Measurements from ENCODE around the gene PDE4DIP.
"Not testable (repeated sequence)": the region's sequence is repeated elsewhere in the genome, so short reads cannot be mapped to it uniquely, and the experiment has no call there.

Gene PDE4DIP

DNA sequence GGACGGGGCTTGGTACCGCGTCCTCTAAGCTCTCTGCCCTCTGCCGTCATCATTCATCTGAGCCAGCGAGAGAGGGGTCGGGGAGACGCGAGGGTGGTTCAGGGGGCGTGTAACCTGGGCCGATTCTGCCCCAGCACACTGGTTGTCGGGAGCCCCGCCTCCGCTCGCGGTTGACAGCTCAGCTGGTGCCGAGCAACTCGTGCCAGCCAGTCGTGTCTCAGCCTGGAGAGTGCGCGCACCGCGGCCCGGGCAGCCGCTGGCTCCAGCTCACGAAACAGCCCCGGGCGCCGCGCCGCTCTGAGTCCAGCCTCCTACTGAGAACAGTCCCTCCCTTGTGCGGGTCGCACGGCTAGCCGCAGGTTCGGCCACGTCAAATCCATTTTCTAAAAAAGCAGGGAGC is at the start of gene PDE4DIP:
Gene PDE4DIP, plus strand, starts transcription at position 209 of the 400 bp plus-strand sequence. CDS start 347 bp downstream, outside the sequence.
- peak; percentile 44 to 62 for DNase-seq (ENCODE audit: low read depth in 2 of 2)

DNA sequence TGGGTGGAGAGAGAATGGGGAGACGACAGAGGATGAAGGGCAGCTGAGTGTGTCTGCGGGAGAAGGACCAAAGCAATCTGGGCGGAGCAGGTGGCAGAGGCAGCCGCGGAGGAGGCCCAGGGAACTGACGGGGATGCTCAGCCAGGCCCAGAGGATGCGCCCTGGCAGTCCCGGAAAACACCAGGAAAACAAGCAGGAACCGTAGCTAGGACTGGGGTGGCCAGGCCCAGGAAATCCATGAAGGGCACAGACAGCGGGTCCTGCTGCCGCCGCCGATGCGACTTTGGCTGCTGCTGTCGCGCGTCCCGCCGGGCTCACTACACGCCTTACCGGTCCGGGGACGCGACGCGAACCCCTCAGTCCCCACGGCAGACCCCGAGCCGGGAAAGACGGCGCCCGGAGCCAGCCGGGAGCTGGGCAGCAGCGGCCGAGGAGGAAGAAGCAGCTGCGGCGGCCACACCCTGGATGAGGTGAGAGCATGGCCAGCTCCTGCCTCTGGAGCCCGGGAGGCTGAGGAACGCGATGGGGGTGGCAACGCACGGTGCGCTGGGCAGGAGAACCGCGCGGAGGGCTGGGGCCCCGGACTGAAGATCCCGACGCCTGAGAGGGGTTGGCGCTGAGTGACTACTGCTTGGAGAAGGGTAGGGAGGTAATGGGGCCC is 35.8 kb upstream of the PDE4DIP start:
- DNase-seq (ENCODE audit: low read depth in 2 of 2) = not testable (repeated sequence)

DNA sequence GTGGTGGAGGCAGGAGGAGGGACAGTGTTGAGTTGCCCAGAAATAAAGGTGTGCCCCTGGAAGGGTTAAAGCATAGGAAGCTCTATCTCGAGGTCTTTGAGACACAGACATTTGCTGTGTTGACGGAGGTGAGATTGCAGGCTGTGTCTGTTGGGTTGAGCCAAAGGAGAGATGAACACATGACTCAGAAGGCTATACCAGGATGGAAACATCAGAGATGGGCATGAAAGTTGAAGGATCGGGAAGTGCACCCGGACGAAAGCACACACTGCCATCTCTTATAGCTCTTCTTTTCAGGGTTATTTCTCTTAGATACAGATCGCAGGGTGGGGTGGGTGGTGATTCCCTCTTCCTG is 35.3 kb upstream of the PDE4DIP start:
- DNase-seq (ENCODE audit: low read depth in 2 of 2) = not testable (repeated sequence)

DNA sequence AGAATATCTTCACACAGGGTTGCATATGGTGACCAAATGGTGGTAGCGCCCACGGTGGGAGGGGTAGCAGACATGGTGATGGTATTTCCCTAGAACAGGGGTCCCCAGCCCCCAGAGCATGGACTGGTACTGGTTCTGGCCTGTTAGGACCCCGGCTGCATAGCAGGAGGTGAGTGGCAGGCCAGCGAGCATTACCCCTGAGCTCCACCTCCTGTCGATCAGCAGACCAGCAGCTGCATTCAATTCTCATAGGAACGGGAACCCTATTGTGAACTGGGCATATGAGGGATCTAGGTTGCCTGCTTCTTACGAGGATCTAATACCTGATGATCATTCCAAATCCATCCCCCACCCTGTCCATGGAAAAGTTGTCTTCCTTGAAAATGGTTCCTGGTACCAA is 22.0 kb upstream of the PDE4DIP start:
- not testable (repeated sequence) for DNase-seq (ENCODE audit: low read depth in 2 of 2)

DNA sequence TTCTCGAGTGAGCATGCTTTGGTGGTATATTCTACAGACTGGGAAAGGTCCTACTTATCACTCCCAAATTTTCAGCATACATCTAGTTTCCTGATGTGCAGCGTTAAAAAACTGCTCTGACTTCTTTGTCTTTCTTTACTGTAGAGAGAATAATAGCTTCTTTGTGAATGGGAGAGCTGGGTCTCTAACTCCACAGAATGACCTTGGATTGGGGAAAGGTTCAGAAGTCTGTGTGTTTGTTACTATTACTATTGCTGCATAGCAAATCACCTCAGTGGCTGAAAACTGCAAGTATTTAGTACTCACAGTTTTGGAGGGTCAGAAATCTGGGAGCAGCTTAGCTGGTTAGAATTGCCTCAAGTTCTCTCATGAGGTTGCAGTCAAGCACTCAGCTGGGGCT is 20.4 kb upstream of the PDE4DIP start:
- DNase-seq (ENCODE audit: low read depth in 2 of 2) = not testable (repeated sequence)

DNA sequence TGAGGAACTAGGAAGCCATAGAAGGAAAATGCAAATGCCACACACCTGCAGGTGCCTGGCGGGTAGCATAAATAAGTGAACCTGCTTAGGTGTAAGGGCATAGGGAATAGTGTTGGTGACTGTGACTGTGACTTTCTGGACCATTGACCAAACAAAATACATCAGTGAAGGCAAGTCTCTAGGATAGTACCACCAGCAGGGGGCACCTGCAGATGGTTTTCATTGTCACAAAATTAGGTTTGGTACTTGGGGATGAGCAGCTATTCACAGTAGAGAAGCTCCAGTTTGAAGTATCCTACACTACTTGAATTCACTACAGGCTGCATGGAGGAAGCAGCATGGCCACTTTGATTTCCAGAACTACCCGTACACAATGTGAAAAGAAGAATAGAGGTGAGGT is 19.2 kb upstream of the PDE4DIP start:
- not testable (repeated sequence) for DNase-seq (ENCODE audit: low read depth in 2 of 2)

DNA sequence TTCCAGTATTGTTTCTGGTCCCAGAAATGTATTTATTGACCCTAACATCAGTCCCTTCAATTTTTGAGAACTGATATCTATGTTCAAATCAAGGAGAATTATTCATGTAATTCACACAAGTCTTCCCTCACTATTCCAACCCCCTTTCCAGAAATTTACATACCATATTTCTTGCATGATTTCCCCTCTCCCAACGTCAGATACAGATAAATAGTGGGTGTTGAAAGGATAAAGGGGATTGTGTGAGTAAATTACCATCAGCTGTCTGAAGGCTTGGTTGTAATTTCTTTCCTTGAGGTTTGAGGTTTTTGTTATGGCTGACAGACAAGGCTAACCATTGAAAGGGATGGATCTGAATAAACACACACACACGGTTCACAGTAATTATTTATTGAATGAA is 15.7 kb upstream of the PDE4DIP start:
- not testable (repeated sequence) for DNase-seq (ENCODE audit: low read depth in 2 of 2)

DNA sequence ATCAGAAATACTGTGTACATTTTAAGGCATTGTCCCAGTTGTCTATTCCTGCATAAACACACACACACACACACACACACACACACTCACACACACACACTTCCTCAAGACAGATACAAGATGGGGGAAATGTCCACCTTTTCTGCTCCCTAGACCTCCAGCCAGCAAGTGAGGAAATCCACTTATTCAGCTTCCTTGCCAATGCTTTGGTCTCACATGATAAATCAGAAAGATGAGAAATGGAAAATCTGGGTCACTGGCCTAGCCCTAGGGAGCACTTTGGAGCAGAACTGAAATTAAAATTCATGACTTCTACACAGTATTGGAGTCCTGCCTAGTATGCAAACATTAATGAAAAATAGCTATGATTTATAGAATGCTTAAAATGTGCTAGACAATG is 15.3 kb upstream of the PDE4DIP start:
- DNase-seq (ENCODE audit: low read depth in 2 of 2) = not testable (repeated sequence)

DNA sequence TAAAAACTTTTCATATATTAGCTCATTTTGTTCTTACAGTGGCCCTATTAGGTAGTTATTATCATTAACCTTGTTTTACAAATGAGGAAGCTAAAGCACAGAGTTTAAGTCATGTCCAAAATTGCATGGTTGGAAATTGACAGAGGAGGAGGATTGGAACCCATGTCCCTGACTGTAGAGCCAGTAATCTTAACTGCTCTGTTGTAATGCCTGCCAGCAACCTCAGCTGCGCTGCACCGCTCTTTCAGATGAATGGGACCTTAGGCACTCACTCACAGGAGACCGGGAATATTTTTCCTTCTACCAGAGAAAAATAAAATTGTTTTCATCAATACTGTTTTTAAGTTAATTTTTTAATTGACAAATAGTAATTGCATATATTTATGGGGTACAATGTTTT is 14.9 kb upstream of the PDE4DIP start:
- not testable (repeated sequence) for DNase-seq (ENCODE audit: low read depth in 2 of 2)

DNA sequence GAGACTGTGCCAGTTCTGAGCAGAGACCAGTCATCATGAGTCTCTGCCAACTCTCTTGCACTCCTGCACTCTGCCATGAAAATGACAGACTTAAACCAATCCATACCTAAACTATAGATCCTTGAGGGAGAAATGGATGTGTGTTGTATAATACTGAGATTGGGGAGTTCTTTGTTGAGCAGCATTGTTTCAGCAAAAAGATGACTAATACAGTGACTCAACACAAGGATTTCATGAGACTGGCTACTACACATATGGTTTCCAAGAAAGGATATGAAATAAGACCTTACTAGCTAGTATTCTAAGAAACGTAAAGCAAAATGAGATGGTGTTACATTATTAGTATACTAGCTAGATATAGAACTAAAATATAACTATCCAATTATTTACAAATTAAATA is 3.0 kb upstream of the PDE4DIP start:
- not testable (repeated sequence) for DNase-seq (ENCODE audit: low read depth in 2 of 2)

DNA sequence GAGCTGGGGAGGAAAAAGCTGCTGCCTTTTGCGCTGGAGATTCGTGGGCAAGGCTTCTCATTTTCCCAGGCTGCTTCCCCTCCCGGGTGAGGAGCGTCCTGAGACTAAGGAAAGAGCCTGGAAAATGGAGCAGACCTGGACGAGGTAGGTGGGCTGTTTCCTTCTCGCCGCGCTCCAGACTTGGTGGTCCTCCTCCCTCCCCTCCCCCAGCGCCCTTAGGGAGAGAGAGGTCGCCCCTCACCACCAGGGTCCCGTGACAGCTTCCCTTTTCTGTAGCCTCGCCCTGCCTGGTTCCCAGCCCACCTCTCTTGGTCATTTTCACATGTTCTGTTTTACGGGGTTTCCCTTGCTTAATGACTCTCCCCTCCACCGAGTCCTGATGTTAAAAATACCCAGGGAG is 423 bp downstream of the PDE4DIP start:
- DNase-seq (ENCODE audit: low read depth in 2 of 2) = not testable (repeated sequence)

DNA sequence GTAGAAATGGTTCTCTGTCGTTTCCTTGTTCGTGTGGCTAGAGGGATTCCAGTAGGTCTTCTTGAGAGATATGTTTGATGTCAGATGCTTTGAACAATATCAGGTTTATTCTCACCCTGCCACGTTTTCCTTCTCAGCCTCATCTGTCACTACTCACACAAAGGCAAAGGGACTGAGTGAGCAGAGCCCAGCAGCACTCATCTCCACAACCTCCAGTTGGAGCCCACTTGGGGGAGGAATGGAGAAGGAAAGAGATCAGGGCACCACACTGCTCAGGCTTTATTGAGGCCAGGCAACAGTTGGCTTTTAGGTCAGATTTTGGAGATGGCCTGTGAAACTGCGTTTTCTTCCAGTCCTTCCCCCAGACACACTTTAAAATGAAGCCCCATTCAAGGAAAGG is 840 bp downstream of the PDE4DIP start:
- DNase-seq (ENCODE audit: low read depth in 2 of 2) = not testable (repeated sequence)

DNA sequence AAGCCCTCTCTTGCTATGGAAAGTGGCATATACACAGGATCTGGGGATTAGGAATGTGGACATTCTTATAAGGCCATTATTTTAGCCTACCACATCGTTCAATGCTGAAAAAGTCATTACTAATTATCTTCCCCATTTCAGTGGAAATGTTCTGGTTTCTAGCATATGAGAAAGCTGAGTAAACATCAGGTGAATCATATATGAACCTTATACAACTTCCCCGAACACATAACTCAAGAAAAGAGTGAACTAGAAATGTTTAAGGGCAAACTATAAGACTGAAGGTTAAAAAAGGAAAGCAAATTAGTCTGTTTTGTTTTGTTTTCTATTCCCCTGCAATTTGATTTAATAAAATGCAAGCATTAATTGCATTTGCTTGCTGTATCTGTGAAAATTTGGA is 6.1 kb downstream of the PDE4DIP start:
- DNase-seq (ENCODE audit: low read depth in 2 of 2) = not testable (repeated sequence)

DNA sequence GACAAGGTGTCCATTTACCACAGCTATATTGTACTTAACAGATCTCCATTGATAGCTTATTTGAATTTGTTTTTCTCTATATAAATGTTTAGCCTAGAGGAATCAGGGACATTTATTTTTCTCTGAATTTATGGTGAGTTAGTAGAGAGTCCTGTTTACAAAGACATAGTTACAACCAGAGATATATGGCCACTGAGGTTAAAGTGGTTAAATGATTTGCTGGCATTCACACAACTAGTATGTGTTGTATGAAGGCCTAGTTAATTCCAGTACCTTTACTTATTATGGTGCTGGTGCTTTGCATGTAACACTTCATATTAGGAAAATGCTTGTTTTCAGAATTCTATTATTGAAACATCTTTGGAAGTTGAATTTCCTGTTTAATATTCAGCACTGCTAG is 6.6 kb downstream of the PDE4DIP start:
- not testable (repeated sequence) for DNase-seq (ENCODE audit: low read depth in 2 of 2)

DNA sequence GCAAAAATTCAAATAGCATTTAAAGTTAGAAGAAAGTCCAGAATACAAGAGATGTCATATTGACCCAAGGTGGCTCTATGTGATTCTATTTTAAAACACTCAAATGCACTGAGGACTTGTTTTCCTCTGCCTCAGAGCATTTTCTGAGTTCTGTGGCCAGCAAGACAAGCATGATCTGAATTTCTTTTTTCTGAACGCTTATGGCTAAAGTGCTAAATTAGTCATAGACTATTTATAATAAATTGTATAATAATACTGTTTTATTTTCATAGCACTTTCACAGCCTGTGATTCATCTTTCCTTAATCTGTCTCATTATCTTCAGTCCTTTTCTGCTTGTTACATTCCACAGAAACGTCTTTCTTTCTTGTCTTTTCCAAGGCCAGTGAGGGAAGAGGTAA is 7.5 kb downstream of the PDE4DIP start:
- DNase-seq (ENCODE audit: low read depth in 2 of 2) = not testable (repeated sequence)

DNA sequence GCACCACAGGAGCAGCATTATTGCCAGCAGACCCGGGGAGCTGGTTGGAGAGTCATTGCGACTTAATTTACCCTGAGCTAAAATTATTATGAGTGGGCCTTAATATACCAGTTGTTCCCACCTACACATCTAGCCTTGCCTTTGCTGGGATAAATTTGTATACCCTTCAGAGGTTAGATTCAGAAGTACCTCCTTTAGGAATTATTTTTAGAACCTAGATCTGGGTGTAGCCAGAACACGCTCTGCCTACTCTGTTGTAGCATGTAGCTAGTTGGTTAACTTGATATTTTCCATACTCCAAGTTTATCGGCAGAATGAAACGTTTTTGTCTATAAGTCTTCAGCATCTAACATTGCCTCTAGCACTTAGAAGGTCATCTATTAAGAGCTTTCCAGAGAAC is 9.1 kb downstream of the PDE4DIP start:
- DNase-seq (ENCODE audit: low read depth in 2 of 2) = not testable (repeated sequence)

DNA sequence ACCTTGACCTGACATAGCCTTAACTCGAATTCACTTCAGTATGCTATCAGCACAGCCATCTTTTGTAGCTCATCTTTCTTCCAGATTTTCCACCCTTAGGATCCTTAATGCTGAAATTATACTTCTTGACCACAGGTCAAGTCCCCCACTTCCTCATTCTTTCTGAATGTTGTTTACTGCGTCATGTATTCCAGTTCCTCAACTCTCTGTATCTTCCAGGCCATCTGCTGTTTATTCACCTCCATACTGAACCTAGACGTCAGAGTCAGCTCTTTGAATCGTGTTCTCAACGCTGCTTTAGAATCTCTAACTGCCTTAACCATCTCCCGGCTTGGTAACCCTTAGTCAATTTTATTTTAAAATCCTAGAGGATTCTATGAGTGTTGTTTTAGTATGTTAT is 9.8 kb downstream of the PDE4DIP start:
- not testable (repeated sequence) for DNase-seq (ENCODE audit: low read depth in 2 of 2)

DNA sequence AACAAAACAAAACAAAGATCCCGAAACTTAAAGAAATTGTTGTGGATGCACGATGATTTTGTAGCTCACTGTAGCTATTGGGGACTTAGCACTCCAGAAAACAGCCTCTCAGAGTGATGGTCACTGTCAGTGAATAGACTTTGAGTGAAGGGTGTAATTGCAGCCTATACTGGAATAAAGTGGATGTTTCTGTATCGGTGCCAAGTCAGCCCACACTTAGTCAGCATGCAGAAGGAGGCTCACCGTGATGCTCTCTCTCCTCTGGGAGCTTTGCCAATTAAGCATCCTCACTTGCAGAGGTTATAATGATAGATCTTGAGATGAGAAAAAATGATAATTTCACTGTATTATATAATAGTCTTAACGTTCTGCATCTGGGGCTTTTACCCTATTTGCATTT is 11.1 kb downstream of the PDE4DIP start:
- DNase-seq (ENCODE audit: low read depth in 2 of 2) = not testable (repeated sequence)

DNA sequence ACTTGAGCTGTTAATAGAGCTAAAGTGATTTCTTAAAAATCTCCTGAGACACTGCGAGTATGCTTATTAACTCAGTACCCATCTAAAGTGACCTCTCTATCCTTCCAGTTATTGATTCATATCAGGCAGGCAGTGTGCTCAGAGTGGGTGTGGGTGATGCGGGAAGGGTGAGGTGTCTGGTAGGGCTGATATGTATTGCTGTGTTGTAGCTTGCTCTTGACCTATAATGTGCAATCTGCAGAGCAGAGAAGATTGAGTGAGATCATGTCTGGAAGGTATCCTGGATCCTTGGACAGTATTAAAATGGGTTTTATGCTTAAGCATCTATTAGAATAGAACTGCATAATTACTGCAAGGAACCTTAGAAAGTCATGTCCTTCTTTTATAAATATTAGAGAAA is 15.8 kb downstream of the PDE4DIP start:
- not testable (repeated sequence) for DNase-seq (ENCODE audit: low read depth in 2 of 2)

DNA sequence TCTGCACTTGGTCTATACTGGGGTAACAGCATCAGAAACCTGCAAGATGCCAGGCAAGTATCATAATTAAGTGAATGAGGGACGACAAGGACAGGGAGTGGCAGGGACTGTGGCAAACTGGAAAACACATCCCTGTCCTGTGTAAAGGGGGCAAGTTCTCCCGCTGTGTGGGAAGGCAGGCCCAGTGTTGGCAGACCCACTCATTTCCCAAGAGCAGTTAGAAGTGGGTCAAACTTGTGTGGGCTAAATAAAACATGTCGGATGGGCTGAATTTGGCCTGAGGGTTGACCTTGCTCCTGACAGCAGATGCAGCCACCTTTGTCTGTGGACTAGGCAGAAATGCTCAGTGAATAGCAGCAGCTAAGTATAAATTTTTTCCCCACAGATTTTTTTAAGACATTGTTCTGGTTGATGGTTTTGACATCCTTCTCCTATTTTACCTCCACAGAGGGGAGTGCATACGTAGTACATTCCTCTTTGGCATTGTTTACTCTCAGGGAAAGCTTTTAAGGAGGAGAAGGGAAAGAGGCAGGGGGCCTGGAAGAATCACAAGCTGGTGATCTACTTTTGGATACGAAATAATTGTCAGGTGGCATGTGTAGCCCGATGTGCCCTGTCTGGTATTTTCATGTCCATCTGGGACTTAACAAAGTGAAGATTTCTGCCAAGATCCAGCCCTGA is 16.5 kb downstream of the PDE4DIP start:
- not testable (repeated sequence) for DNase-seq (ENCODE audit: low read depth in 2 of 2)

DNA sequence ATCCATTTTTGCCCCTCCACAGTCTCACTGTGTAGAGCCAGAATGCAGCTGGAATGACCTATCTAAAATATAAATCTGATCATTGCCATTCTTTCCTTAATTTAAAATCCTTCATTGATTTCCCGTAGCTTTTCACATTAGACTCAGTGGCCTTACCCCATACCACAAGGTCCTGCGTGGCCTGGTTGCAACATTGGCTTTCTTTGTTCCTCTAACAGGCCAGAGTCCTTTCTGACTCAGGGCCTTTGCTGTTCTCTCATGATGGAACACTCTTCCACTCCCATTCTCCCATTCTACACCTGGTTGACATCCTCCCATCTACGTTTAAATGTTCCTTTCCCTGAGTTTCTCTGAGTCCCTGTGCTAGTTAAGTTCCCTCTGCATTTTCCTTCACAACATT is 18.4 kb downstream of the PDE4DIP start:
- DNase-seq (ENCODE audit: low read depth in 2 of 2) = not testable (repeated sequence)

DNA sequence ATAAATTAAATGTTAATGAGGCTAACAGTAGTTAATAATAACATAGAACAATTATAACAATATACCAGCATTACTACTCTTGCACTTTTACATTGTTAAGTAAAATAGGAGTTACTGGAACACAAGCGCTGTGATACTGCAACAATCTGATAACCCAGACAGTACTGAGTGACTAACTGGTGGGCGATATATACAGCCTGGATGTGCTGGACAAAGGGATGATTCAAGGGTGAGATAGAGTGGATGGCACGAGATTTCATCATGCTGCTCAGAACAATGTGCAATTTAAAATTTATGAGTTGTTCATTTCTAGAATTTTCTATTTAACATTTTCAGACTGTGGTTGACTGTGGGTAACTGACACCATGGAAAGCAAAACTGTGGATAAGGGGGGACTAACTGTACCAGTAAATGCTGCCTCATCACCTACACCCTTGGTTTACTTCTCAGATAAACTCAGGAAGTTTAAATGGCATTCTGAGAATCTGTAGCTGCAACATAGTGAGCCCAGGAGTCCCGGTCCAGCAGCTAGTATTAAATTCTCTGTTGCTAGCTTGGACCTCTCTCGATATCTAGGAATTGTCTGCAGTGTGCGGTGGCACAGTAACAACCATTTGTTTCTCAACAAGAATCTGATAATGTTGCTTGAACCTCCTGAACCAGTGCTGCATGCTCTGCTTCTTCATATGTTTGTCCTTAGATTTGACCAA is 24.9 kb downstream of the PDE4DIP start:
- DNase-seq (ENCODE audit: low read depth in 2 of 2) = not testable (repeated sequence)

DNA sequence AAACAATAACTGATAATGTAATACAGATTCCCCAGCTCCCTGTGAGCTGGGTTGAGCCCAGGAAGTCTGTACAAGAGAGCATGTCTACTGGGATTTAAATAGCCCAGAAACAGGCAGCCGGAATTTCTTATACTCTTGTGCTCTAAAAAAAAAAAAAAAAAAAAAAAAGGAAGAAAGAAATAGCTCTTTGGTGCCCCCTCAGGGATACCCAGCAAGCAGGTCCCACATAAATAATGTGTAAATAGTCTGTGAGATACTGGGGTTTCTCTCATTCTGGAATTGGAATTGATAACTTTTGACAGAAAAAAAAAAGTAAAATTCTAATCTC is 25.4 kb downstream of the PDE4DIP start:
- DNase-seq (ENCODE audit: low read depth in 2 of 2) = not testable (repeated sequence)
